Measurements from ENCODE around the gene ADI1.
A peak's percentile ranks its signal among the peaks of the same experiment; 100 is the strongest.

ADI1 gene

GRCh38 chr2:3519255-3520205, at the start of gene ADI1:
TSS of gene ADI1 (minus strand) at chr2:3519531. CDS start at chr2:3519487, 44 bp downstream.
- peaks cover 13 to 20% of the 10 kb centered on the region in 2 donors for H3K36me3 Mint-ChIP-seq
- ATAC-seq (replicated peaks): peak; percentile 82 to 83
- DNase-seq: peak; percentile 81
- H3K4me1 Mint-ChIP-seq: peaks cover 17 to 34% of the 10 kb centered on the region in 2 donors
- peak within 1 kb of the TSS; percentile 84 for H3K27ac Mint-ChIP-seq
- peak within 1 kb of the TSS; percentile 85 to 87 for H3K4me3 Mint-ChIP-seq
- no peaks in the 10 kb centered on the region for H3K27me3 Mint-ChIP-seq
- H3K9me3 Mint-ChIP-seq: peaks cover 6% of the 10 kb centered on the region in 2 donors

DNA sequence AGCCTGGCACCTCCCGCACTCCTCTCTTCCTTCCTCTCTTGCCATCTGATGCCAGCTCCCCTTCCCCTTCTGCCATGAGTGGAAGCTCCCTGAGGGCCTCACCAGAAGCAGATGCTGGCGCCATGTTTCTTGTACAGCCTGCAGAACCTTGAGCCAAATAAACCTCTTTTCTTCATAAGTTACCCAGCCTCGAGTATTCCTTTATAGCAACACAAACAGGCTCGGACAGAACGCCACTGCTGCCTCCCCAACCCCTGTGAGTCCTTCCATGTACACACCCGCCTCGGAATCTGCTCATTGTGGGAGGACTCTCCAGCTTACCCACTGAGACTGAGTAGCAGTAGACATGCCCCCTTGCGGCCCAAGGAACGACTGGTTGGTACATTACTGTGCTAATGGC, 47.5 kb upstream of the ADI1 start:
- H3K4me3 Mint-ChIP-seq: no peak overlapping the region
- H3K27me3 Mint-ChIP-seq: no peaks in the 10 kb centered on the region
- no peak overlapping the region for H3K27ac Mint-ChIP-seq
- peaks cover 23 to 32% of the 10 kb centered on the region in 2 donors for H3K36me3 Mint-ChIP-seq
- H3K4me1 Mint-ChIP-seq: peaks cover 21 to 39% of the 10 kb centered on the region in 2 donors
- ATAC-seq (replicated peaks) (no peak), DNase-seq (no peak)
- peaks cover 0 to 4% of the 10 kb centered on the region in 2 donors for H3K9me3 Mint-ChIP-seq

DNA sequence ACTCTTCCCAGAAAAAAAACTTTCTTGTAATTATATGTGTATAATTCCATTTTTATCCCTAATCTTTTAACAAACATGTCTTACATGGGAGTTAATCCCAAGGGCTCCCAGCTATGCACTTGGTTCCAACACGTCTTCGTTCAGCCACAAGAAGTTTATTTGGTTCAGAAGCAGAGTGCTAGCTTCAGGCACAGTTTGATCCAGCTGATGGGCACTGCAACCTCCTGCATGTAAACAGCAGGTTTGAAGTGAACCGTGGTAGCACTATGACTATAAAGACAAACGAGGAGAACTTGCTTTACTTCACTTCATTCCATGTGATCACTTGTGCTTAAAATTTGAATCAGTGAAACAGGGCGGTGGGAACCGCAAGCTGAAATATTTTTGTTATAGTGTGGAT, 45.8 kb upstream of the ADI1 start:
- Mint-ChIP-seq H3K36me3 (peaks cover 23 to 33% of the 10 kb centered on the region in 2 donors), H3K27me3 (no peaks in the 10 kb centered on the region), H3K27ac (peak overlapping the region; percentile 47), H3K9me3 (peaks cover 0 to 4% of the 10 kb centered on the region in 2 donors), H3K4me3 (no peak overlapping the region), H3K4me1 (peaks cover 25 to 45% of the 10 kb centered on the region in 2 donors)
- no peak for ATAC-seq (replicated peaks)
- DNase-seq: no peak

DNA sequence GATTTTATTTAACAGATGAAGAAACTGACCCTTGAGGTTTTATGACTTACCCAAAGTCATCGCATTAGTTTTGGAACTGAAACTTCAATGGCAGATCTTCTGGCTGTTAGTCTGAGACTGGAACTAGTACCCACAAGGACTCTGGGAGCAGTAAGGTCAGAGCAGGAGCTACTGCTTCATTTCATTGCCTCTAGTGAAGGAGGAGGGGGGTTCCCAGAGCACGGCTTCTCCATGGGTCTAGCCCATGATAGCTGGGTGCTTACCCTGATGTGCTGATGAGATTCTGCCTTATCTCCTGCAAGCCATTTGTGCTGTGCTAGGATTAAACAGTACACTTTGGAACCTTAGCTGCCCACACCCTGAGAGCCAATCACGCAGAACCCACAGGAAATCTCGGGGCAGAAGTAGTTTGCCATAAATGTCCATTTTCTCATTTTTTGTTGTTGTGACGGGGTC, 44.2 kb upstream of the ADI1 start:
- peak overlapping the region; percentile 96 for H3K27ac Mint-ChIP-seq
- H3K36me3 Mint-ChIP-seq: peaks cover 25 to 36% of the 10 kb centered on the region in 2 donors
- H3K9me3 Mint-ChIP-seq: peaks cover 0 to 4% of the 10 kb centered on the region in 2 donors
- peaks cover 28 to 58% of the 10 kb centered on the region in 2 donors for H3K4me1 Mint-ChIP-seq
- peak; percentile 70 to 72 for ATAC-seq (replicated peaks)
- peak overlapping the region; percentile 60 to 68 for H3K4me3 Mint-ChIP-seq
- no peak for DNase-seq
- no peaks in the 10 kb centered on the region for H3K27me3 Mint-ChIP-seq

DNA sequence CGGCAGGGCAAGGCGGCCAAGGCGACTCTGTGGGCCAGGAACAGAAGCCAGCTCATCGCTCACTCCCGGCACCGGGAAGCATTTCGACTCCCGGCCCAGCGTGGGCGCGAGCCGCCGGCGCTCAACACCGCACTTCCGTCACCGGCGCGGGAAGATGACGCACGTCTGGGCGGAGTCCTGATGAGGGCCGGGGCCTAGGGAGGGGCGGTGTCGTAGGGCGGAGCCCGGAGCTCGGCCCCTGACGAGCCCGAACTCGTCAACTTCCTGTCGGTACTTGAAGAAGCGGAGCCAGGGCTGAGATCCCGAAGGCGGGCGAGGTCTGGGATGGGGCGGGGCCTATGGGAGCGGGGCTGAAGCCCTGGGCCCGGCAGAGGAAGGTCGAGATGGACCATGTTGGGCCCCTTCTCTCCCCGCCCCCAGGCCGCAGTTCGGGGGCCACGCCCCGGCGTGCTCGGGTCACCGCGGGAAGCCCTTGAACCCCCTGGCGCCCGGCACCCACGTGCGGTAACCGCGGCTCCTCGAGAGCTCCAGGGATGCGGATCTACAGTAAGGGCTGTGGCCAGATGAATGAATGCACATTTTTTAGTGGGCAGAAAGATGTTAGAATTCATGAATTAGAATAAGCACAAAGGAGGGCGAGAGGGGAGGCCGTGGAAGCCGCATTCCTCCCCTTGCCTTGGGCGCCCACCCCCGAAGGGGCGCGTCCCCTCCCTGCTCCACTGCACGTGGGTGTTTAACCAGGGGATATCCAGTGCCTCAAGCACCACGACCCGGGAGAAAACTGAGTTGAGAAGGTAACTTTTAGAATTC, 39.1 kb upstream of the ADI1 start, which contains the start of gene RNASEH1:
Gene RNASEH1 (minus strand): TSS at position 129 of the 810 bp plus-strand sequence. CDS start 73 bp downstream, at position 56.
- H3K4me1 Mint-ChIP-seq: peaks cover 22 to 59% of the 10 kb centered on the region in 2 donors
- peaks cover 29 to 47% of the 10 kb centered on the region in 2 donors for H3K36me3 Mint-ChIP-seq
- DNase-seq (peak; percentile 99), ATAC-seq (replicated peaks) (peak; percentile 94 to 97)
- no peaks in the 10 kb centered on the region for H3K27me3 Mint-ChIP-seq
- H3K4me3 Mint-ChIP-seq: peak within 1 kb of the TSS; percentile 90 to 97
- H3K27ac Mint-ChIP-seq: peak within 1 kb of the TSS; percentile 98
- peaks cover 0 to 3% of the 10 kb centered on the region in 2 donors for H3K9me3 Mint-ChIP-seq

GRCh38 chr2:3557639-3558204, 38.4 kb upstream of the ADI1 start:
- Mint-ChIP-seq H3K4me3 (peak overlapping the region; percentile 90 to 97), H3K4me1 (peaks cover 18 to 53% of the 10 kb centered on the region in 2 donors), H3K36me3 (peaks cover 28 to 47% of the 10 kb centered on the region in 2 donors), H3K27ac (peak overlapping the region; percentile 98), H3K27me3 (no peaks in the 10 kb centered on the region), H3K9me3 (peaks cover 0 to 3% of the 10 kb centered on the region in 2 donors)
- ATAC-seq (replicated peaks) (peak; percentile 33 to 38), DNase-seq (no peak)

- H3K4me1 Mint-ChIP-seq: peaks cover 8 to 35% of the 10 kb centered on the region in 2 donors
Measured at GRCh38 chr2:3553946-3554345, 34.6 kb upstream of the ADI1 start.

GRCh38 chr2:3547915-3548314, 28.6 kb upstream of the ADI1 start:
- H3K36me3 Mint-ChIP-seq: peaks cover 50 to 62% of the 10 kb centered on the region in 2 donors
- DNase-seq (no peak), ATAC-seq (replicated peaks) (no peak)
- H3K27ac Mint-ChIP-seq: peak overlapping the region; percentile 3
- no peaks in the 10 kb centered on the region for H3K27me3 Mint-ChIP-seq
- H3K4me1 Mint-ChIP-seq: peaks cover 6 to 10% of the 10 kb centered on the region in 2 donors
- no peaks in the 10 kb centered on the region for H3K9me3 Mint-ChIP-seq
- no peak overlapping the region for H3K4me3 Mint-ChIP-seq

More at GRCh38 chr2:3553946-3554345, 34.6 kb upstream of the ADI1 start:
- no peak overlapping the region for H3K4me3 Mint-ChIP-seq
- no peak for DNase-seq
- peaks cover 38 to 55% of the 10 kb centered on the region in 2 donors for H3K36me3 Mint-ChIP-seq
- H3K27ac Mint-ChIP-seq: no peak overlapping the region
- ATAC-seq (replicated peaks): no peak
- H3K9me3 Mint-ChIP-seq: no peaks in the 10 kb centered on the region
- H3K27me3 Mint-ChIP-seq: no peaks in the 10 kb centered on the region

- Mint-ChIP-seq H3K36me3 (peaks cover 51 to 62% of the 10 kb centered on the region in 2 donors), H3K4me1 (peaks cover 5 to 9% of the 10 kb centered on the region in 2 donors), H3K27me3 (no peaks in the 10 kb centered on the region), H3K4me3 (no peak overlapping the region), H3K27ac (no peak overlapping the region), H3K9me3 (no peaks in the 10 kb centered on the region)
- ATAC-seq (replicated peaks): no peak
- DNase-seq: no peak
Measured at GRCh38 chr2:3545788-3546478, 26.6 kb upstream of the ADI1 start.

GRCh38 chr2:3543023-3543683, 23.8 kb upstream of the ADI1 start:
- ATAC-seq (replicated peaks) (no peak), DNase-seq (no peak)
- H3K36me3 Mint-ChIP-seq: peaks cover 47 to 49% of the 10 kb centered on the region in 2 donors
- peaks cover 3 to 5% of the 10 kb centered on the region in 2 donors for H3K4me1 Mint-ChIP-seq
- H3K27ac Mint-ChIP-seq: no peak overlapping the region
- H3K4me3 Mint-ChIP-seq: no peak overlapping the region
- H3K9me3 Mint-ChIP-seq: no peaks in the 10 kb centered on the region
- H3K27me3 Mint-ChIP-seq: no peaks in the 10 kb centered on the region

GRCh38 chr2:3542107-3542506, 22.8 kb upstream of the ADI1 start:
- no peak overlapping the region for H3K27ac Mint-ChIP-seq
- peaks cover 42 to 44% of the 10 kb centered on the region in 2 donors for H3K36me3 Mint-ChIP-seq
- ATAC-seq (replicated peaks): no peak

GRCh38 chr2:3539836-3540235, 20.5 kb upstream of the ADI1 start:
- DNase-seq: no peak
- peaks cover 43 to 44% of the 10 kb centered on the region in 2 donors for H3K36me3 Mint-ChIP-seq
- no peak overlapping the region for H3K4me3 Mint-ChIP-seq
- no peak overlapping the region for H3K27ac Mint-ChIP-seq
- no peak for ATAC-seq (replicated peaks)
- no peaks in the 10 kb centered on the region for H3K9me3 Mint-ChIP-seq
- peaks cover 6 to 19% of the 10 kb centered on the region in 2 donors for H3K4me1 Mint-ChIP-seq
- H3K27me3 Mint-ChIP-seq: no peaks in the 10 kb centered on the region

More at GRCh38 chr2:3542107-3542506, 22.8 kb upstream of the ADI1 start:
- Mint-ChIP-seq H3K9me3 (no peaks in the 10 kb centered on the region), H3K4me3 (no peak overlapping the region), H3K27me3 (no peaks in the 10 kb centered on the region), H3K4me1 (peaks cover 3 to 5% of the 10 kb centered on the region in 2 donors)
- no peak for DNase-seq

Data from stimulated activated naive B cell treated with anti-CD40 and anti-IgM and Interleukin-4, amounts not matched to agents 10 μg/mL and 1 μg/mL and 100 μg/mL, for 72 hours (primary cell).